Activated CD8-positive, alpha-beta T cell treated with anti-CD3 and anti-CD28 coated beads for 36 hours (primary cell): Measurements from ENCODE around the gene ZNF334. TPM values are rescaled to one million over a fixed set of nuclear protein-coding genes. Genes with fewer than 3 reads are reported as not detected.
A peak's percentile ranks its signal among the peaks of the same experiment; 100 is the strongest.

ENCODE experiments used
- ATAC-seq: fragments of 200-7000 bp; cut with Tn5 transposase; one replicate; pipeline ENCODE4 v1.10.0; 2021; ENCODE audit warnings: mild to moderate bottlenecking, moderate library complexity
- CTCF ChIA-PET: fragments of 350-600 bp; sonication (Branson Sonifier 250); formaldehyde crosslinking; loops from one replicate; lab custom pipeline; 2021; ENCODE audit warnings: antibody characterized with exemption; lab: Charles Lee
- POLR2A ChIA-PET: fragments of 350-600 bp; sonication (Branson Sonifier 250); formaldehyde crosslinking; loops from one replicate; lab custom pipeline; 2021; ENCODE audit warnings: antibody characterized with exemption; lab: Charles Lee
- DNase-seq: peaks from one replicate; pipeline ENCODE4 v3.0.0-alpha.2; 2020
- H3K27ac Mint-ChIP-seq: one replicate; pipeline ENCODE4 v1.8.0; 2021; ENCODE audit warnings: mild to moderate bottlenecking, mixed read lengths
- H3K27me3 Mint-ChIP-seq: one replicate; pipeline ENCODE4 v1.8.0; 2021; ENCODE audit warnings: mixed read lengths
- H3K36me3 Mint-ChIP-seq: one replicate; pipeline ENCODE4 v1.8.0; 2021; ENCODE audit warnings: low read depth, mixed read lengths
- H3K4me1 Mint-ChIP-seq: one replicate; pipeline ENCODE4 v1.8.0; 2021; ENCODE audit warnings: low read depth, mixed read lengths
- H3K4me3 Mint-ChIP-seq: one replicate; pipeline ENCODE4 v1.8.0; 2021; ENCODE audit warnings: mild to moderate bottlenecking, moderate library complexity, mixed read lengths
- H3K9me3 Mint-ChIP-seq: one replicate; pipeline ENCODE4 v1.8.0; 2021; ENCODE audit warnings: mixed read lengths
- CTCF ChIP-seq: fragments of 200-600 bp; IDR thresholded peaks from one replicate; pipeline ENCODE4 v1.8.0; 2022; ENCODE audit warnings: antibody characterized with exemption, mild to moderate bottlenecking
- intact Hi-C: fragments of 100-400 bp; cut with micrococcal nuclease; formaldehyde crosslinking; loops from one replicate; pipeline ENCODE4 v1.10.0; 2022
- total RNA-seq, 2 experiments: library from RNA; stranded (reverse); gene quantifications; one replicate each; pipeline ENCODE4 v1.2.3, GENCODE V29; 2021

Gene ZNF334
- total RNA-seq, 2 experiments from 2014 or later, result 4.2 to 4.4 TPM

GRCh38 chr20:46509523-46509922 lies 3.8 kb downstream of the ZNF334 start:
- intact Hi-C loops, result no loop called here
- DNase-seq (peak; percentile 9), ATAC-seq (no peak)
- peaks cover 20% of the 10 kb centered on the region for H3K27me3 Mint-ChIP-seq
- H3K36me3 Mint-ChIP-seq, result peaks cover 13% of the 10 kb centered on the region
- TF ChIP-seq CTCF, result no peak
- H3K9me3 Mint-ChIP-seq, result peaks cover 2% of the 10 kb centered on the region
- ChIA-PET POLR2A (interaction anchor here (0.9 to 1.0 kb wide), 2 partner anchors 17 to 58 kb away, joined by 3 read pairs; no protein-coding TSS in a partner anchor), CTCF (interaction anchor here (1.0 to 1.1 kb wide), 2 partner anchors 9 to 171 kb away, joined by 4 to 5 read pairs; no protein-coding TSS in a partner anchor)
- peaks cover 29% of the 10 kb centered on the region for H3K4me1 Mint-ChIP-seq
- no peak overlapping the region for H3K27ac Mint-ChIP-seq
- H3K4me3 Mint-ChIP-seq, result no peak overlapping the region

GRCh38 chr20:46507760-46508407 lies 5.5 kb downstream of the ZNF334 start:
- no peak for TF ChIP-seq CTCF
- Mint-ChIP-seq H3K9me3 (peaks cover 15% of the 10 kb centered on the region), H3K4me1 (peaks cover 26% of the 10 kb centered on the region), H3K4me3 (no peak overlapping the region), H3K36me3 (peaks cover 26% of the 10 kb centered on the region), H3K27me3 (peaks cover 30% of the 10 kb centered on the region), H3K27ac (no peak overlapping the region)
- CTCF ChIA-PET, result no interaction called here
- peak; percentile 64 for ATAC-seq
- DNase-seq, result no peak
- intact Hi-C loops, result no loop called here
- POLR2A ChIA-PET, result no interaction called here

GRCh38 chr20:46505506-46505905 lies 7.9 kb downstream of the ZNF334 start:
- Mint-ChIP-seq H3K36me3 (peaks cover 38% of the 10 kb centered on the region), H3K9me3 (peaks cover 34% of the 10 kb centered on the region), H3K27ac (no peak overlapping the region), H3K4me3 (no peak overlapping the region), H3K27me3 (peaks cover 27% of the 10 kb centered on the region), H3K4me1 (peaks cover 21% of the 10 kb centered on the region)
- no peak for ATAC-seq
- CTCF ChIA-PET, result no interaction called here
- no peak for TF ChIP-seq CTCF
- POLR2A ChIA-PET, result no interaction called here
- DNase-seq, result no peak
- intact Hi-C loops, result no loop called here

- DNase-seq, result no peak
- H3K4me1 Mint-ChIP-seq, result no peaks in the 10 kb centered on the region
- intact Hi-C loops, result no loop called here
- peaks cover 44% of the 10 kb centered on the region for H3K9me3 Mint-ChIP-seq
- peaks cover 30% of the 10 kb centered on the region for H3K36me3 Mint-ChIP-seq
- H3K27ac Mint-ChIP-seq, result no peak overlapping the region
- no peak overlapping the region for H3K4me3 Mint-ChIP-seq
- ChIA-PET POLR2A (no interaction called here), CTCF (no interaction called here)
- peaks cover 21% of the 10 kb centered on the region for H3K27me3 Mint-ChIP-seq
- TF ChIP-seq CTCF, result no peak
- no peak for ATAC-seq
These were observed 11.4 kb downstream of the ZNF334 start for GRCh38 chr20:46501961-46502360.

- intact Hi-C loops, result no loop called here
These were observed 11.9 kb downstream of the ZNF334 start for GRCh38 chr20:46501337-46501942.

More at GRCh38 chr20:46501337-46501942, 11.9 kb downstream of the ZNF334 start:
- peaks cover 22% of the 10 kb centered on the region for H3K27me3 Mint-ChIP-seq
- ATAC-seq (no peak), DNase-seq (no peak)
- TF ChIP-seq CTCF, result no peak
- H3K4me1 Mint-ChIP-seq, result no peaks in the 10 kb centered on the region
- CTCF ChIA-PET, result no interaction called here
- no peak overlapping the region for H3K4me3 Mint-ChIP-seq
- peaks cover 30% of the 10 kb centered on the region for H3K36me3 Mint-ChIP-seq
- POLR2A ChIA-PET, result no interaction called here
- peaks cover 44% of the 10 kb centered on the region for H3K9me3 Mint-ChIP-seq
- H3K27ac Mint-ChIP-seq, result no peak overlapping the region
